ENCODE measurements around the gene LRP1. TPM values are rescaled to one million over a fixed set of nuclear protein-coding genes. Genes with fewer than 3 reads are reported as not detected.

The LRP1 gene
- total RNA-seq, 1 donor from 2014 or later = 95.7 TPM

- DNase-seq (ENCODE audit: low spot score, unreplicated experiment) = no peak
- no peak for TF ChIP-seq CTCF (IDR thresholded peaks at IDR 0.05; ENCODE audit: unreplicated experiment)
- no peaks in the 10 kb centered on the region for H3K9me3 Mint-ChIP-seq (ENCODE audit: low read depth)
- peaks cover 57% of the 10 kb centered on the region for H3K27me3 Mint-ChIP-seq
- peak overlapping the region; percentile 47 for H3K27ac Mint-ChIP-seq
- H3K4me3 Mint-ChIP-seq (ENCODE audit: low read depth) = no peak overlapping the region
- H3K4me1 Mint-ChIP-seq (ENCODE audit: low read depth) = peaks cover 37% of the 10 kb centered on the region
- peaks cover 2% of the 10 kb centered on the region for H3K36me3 Mint-ChIP-seq (ENCODE audit: insufficient read depth)
Measured at GRCh38 chr12:57215065-57215464, 86.8 kb downstream of the LRP1 start.

- Mint-ChIP-seq H3K27me3 (peaks cover 60% of the 10 kb centered on the region), H3K36me3 (ENCODE audit: insufficient read depth) (peaks cover 2% of the 10 kb centered on the region), H3K4me3 (ENCODE audit: low read depth) (peak overlapping the region; percentile 9), H3K9me3 (ENCODE audit: low read depth) (no peaks in the 10 kb centered on the region), H3K27ac (peak overlapping the region; percentile 47), H3K4me1 (ENCODE audit: low read depth) (peaks cover 38% of the 10 kb centered on the region)
- no peak for TF ChIP-seq CTCF (IDR thresholded peaks at IDR 0.05; ENCODE audit: unreplicated experiment)
- DNase-seq (ENCODE audit: low spot score, unreplicated experiment) = no peak
Measured at GRCh38 chr12:57215668-57216013, 87.4 kb downstream of the LRP1 start.

DNA sequence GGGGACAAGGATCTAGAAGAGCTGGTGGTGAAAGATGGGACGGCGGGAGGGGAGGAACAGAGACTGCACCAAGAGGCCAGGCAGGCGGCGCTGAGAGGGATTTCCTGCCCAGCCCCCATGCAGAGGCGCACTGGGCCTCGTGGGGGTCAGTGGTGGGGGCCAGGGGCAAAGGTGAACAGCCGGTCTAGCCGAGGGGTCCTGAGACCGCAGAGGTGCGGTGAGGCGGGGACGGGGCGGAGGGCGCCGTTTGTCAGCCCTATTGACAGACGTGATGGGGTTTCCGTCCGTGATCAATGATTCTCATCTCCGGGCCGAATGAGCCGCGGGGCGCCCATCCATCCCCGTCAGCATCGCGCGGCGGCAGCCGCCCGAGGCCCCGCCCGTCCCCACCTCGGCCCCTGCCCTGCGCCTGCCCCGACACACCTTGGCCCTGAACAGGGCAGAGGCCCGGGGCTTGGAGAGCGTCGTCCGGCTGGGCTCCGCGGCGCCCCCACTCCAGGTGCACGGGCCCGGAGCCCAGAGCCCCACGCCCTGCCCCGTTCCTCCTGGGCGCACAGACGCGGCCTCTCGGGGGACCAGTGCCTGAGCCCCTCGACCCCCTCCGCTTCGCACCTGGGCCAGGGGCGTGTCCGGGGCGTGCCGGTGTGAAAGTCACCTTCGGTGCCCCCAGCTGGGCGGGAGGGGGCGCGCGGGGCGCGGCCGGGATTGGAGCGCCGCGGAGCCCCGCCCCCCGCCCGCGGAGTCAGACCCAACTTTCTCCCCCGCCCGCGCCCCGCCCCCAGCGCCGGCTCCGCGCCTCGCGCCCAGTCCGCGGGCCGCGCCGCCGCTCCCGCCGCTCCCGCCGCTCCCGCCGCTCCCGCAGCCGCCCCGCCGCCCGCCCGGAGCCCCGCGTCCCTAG, 88.0 kb downstream of the LRP1 start, which contains the start of gene NXPH4:
NXPH4 (plus strand) TSS at position 781 of the 898 bp plus-strand sequence. CDS start 176 bp downstream, outside the sequence.
- TF ChIP-seq CTCF (IDR thresholded peaks at IDR 0.05; ENCODE audit: unreplicated experiment) = no peak
- Mint-ChIP-seq H3K27ac (peak within 1 kb of the TSS; percentile 91), H3K9me3 (ENCODE audit: low read depth) (no peaks in the 10 kb centered on the region), H3K36me3 (ENCODE audit: insufficient read depth) (peaks cover 2% of the 10 kb centered on the region), H3K4me1 (ENCODE audit: low read depth) (peaks cover 40% of the 10 kb centered on the region), H3K27me3 (peaks cover 66% of the 10 kb centered on the region), H3K4me3 (ENCODE audit: low read depth) (peak within 1 kb of the TSS; percentile 70)
- no peak for DNase-seq (ENCODE audit: low spot score, unreplicated experiment)

DNA sequence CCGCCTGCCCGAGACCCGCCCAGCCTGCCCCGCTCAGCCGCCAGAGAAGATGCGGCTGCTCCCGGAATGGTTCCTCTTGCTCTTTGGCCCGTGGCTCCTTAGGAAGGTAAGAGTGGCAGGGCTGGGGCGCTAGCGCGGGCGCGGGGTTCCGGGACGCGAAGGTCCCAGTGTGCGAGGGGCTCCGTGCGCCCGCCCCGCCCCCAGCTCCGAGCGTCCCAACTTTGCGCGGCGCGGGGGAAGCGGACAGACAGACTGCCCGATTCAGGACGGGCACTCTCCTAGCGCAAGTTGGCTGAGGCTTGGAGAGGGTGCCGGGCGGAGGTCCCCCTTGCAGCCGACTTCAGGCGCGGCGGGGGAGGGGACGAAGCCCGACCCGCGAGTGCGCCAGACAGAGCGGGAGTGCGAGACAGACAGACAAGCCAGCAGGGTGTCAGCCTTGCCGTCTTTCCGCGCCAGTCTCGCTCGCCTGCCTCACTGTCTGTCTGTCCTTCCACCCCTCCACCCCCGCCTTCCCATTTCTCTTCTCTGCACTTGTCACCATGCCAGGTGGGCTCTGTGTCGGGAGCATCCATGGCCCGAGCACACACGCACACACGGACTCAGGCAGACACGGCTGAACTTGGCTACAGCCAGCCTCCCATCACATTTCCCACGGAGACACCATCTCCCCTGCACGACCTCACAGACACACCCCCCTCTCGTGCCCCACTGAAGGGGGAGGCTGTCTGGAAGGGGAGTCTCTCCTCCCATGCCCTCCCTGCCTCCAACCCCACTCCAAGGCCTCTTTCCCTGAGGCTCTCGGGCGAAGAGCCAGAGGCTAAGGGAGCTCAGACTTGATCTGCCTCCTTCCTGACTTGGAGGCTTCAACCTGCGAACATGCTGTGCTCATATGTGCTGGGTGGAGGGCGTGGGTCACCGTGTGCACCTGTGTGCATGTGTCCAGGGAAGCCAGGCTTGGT, 88.9 kb downstream of the LRP1 start:
- TF ChIP-seq CTCF (IDR thresholded peaks at IDR 0.05; ENCODE audit: unreplicated experiment) = no peak
- peaks cover 76% of the 10 kb centered on the region for H3K27me3 Mint-ChIP-seq

More for the DNA sequence above, 88.9 kb downstream of the LRP1 start:
- peaks cover 46% of the 10 kb centered on the region for H3K4me1 Mint-ChIP-seq (ENCODE audit: low read depth)
- H3K27ac Mint-ChIP-seq = peak overlapping the region; percentile 91
- H3K36me3 Mint-ChIP-seq (ENCODE audit: insufficient read depth) = no peaks in the 10 kb centered on the region
- H3K9me3 Mint-ChIP-seq (ENCODE audit: low read depth) = no peaks in the 10 kb centered on the region
- H3K4me3 Mint-ChIP-seq (ENCODE audit: low read depth) = peak overlapping the region; percentile 70
- DNase-seq (ENCODE audit: low spot score, unreplicated experiment) = no peak
